Cardiac muscle cell (in vitro differentiated cells and primary cell): ENCODE results near the gene BLOC1S6. TPM values are rescaled to one million over a fixed set of nuclear protein-coding genes. Genes with fewer than 3 reads are reported as not detected.

ENCODE experiments used
- DNase-seq, 2 donors: peaks; one replicate each; pipeline versions ENCODE4 v3.0.0 to v3.0.0-alpha.2; 2010 to 2017; ENCODE audit warnings: low read depth in 1 of 2, low spot score in 1 of 2
- H3K27ac ChIP-seq: fragments of 200-600 bp; sonication (generic); 2 replicates; pipeline ENCODE4 v1.5.1; 2016
- H3K27me3 ChIP-seq: fragments of 200-600 bp; sonication (generic); 2 replicates; pipeline ENCODE4 v1.6.0; 2016; ENCODE audit warnings: control low read depth
- H3K36me3 ChIP-seq: fragments of 200-600 bp; sonication (generic); 2 replicates; pipeline ENCODE4 v1.5.1; 2016; ENCODE audit warnings: control low read depth
- H3K4me1 ChIP-seq: fragments of 200-600 bp; sonication (generic); 2 replicates; pipeline ENCODE4 v1.8.1; 2017; ENCODE audit warnings: low read depth, mild to moderate bottlenecking, mixed run types
- H3K4me3 ChIP-seq: fragments of 200-600 bp; sonication (generic); 2 replicates; pipeline ENCODE4 v1.5.1; 2016; ENCODE audit warnings: mild to moderate bottlenecking
- H3K9me3 ChIP-seq: fragments of 200-600 bp; sonication (generic); 2 replicates; pipeline ENCODE4 v1.5.1; 2017; ENCODE audit warnings: low read depth, mild to moderate bottlenecking, control low read depth
- polyA plus RNA-seq: library from polyadenylated mRNA; unstranded; fragments of >200 nt; fragmentation: Nextera tagmentation; extraction: Ambion mirVana; gene quantifications from 2 replicates; pipeline ENCODE4 v1.2.1, GENCODE V29; 2016
- total RNA-seq: library from RNA; depleted of rRNA; stranded (reverse); fragments of >200 nt; gene quantifications from 2 replicates; pipeline ENCODE4 v1.2.3, GENCODE V29; 2016
- TF ChIP-seq, protein P1 (sequence below): IDR thresholded peaks from 2 replicates; pipeline ENCODE4 v1.5.1; 2012; ENCODE audit warnings: low read depth, mild to moderate bottlenecking, low read length

BLOC1S6 gene
- total and polyA plus RNA-seq, 2 experiments from 2014 or later, result 30.4 to 44.4 TPM

DNA sequence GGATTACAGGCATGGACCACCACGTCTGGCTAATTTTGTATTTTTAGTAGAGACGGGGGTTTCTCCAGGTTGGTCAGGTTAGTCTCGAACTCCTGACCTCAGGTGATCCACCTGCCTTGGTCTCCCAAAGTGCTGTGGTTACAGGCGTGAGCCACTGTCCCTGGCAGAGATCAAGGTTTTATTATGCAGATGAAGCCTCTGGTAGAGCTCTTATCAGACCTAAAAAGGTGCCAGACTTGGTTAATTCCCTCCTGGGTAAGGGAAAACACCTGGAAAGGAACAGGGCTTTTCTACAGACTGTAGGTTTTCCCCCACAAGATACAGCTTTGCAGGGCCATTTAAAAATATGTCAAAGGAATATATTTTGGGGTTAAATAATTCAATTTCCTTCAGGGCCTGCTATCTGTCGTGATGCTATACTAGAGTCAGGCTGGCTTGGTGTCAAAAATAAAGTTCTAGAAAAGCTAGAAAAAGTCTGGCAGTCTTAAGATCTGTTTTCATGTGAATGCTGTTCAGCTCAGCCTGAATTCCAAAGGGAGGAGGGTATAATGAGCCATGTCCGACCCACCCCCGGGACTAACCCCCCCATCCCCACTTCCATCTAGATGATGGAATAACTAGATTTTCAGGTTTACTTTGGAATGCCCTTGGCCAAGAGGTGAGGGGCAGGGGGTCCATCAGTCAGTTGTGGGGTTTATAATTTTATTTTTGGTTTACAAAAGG is 1.9 kb upstream of the BLOC1S6 start:
- H3K4me3 ChIP-seq, result no peak overlapping the region
- H3K27ac ChIP-seq, result no peak overlapping the region
- H3K4me1 ChIP-seq, result peaks cover 7% of the 10 kb centered on the region
- TF ChIP-seq, protein P1, sequence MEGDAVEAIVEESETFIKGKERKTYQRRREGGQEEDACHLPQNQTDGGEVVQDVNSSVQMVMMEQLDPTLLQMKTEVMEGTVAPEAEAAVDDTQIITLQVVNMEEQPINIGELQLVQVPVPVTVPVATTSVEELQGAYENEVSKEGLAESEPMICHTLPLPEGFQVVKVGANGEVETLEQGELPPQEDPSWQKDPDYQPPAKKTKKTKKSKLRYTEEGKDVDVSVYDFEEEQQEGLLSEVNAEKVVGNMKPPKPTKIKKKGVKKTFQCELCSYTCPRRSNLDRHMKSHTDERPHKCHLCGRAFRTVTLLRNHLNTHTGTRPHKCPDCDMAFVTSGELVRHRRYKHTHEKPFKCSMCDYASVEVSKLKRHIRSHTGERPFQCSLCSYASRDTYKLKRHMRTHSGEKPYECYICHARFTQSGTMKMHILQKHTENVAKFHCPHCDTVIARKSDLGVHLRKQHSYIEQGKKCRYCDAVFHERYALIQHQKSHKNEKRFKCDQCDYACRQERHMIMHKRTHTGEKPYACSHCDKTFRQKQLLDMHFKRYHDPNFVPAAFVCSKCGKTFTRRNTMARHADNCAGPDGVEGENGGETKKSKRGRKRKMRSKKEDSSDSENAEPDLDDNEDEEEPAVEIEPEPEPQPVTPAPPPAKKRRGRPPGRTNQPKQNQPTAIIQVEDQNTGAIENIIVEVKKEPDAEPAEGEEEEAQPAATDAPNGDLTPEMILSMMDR, result no peak
- DNase-seq, result peak in 1 of 2 donors; percentile 6
- no peaks in the 10 kb centered on the region for H3K27me3 ChIP-seq
- H3K9me3 ChIP-seq, result no peaks in the 10 kb centered on the region
- no peaks in the 10 kb centered on the region for H3K36me3 ChIP-seq

DNA sequence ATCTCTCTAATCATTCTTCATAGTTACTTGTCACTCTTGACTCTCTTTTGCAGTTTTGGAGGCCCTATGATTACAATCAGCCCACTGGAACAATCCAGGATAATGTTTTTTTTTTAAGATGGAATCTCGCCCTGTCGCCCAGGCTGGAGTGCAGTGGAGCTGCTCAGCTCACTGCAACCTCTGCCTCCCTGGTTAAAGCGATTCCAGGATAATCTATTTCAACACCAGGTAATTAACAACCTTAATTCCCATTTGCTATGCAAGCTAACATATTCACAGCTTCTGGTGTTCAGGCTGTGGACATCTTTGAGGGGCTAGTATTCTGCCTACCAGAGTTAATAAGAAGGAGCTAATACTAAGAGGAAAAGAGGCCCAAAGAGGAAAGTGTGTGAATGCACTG is 1.1 kb upstream of the BLOC1S6 start:
- Histone ChIP-seq H3K27ac (peak overlapping the region; percentile 99), H3K9me3 (no peaks in the 10 kb centered on the region), H3K27me3 (no peaks in the 10 kb centered on the region), H3K4me1 (peaks cover 7% of the 10 kb centered on the region), H3K4me3 (peak overlapping the region; percentile 85), H3K36me3 (no peaks in the 10 kb centered on the region)
- TF ChIP-seq, protein P1, result no peak
- peak in 1 of 2 donors; percentile 5 for DNase-seq

DNA sequence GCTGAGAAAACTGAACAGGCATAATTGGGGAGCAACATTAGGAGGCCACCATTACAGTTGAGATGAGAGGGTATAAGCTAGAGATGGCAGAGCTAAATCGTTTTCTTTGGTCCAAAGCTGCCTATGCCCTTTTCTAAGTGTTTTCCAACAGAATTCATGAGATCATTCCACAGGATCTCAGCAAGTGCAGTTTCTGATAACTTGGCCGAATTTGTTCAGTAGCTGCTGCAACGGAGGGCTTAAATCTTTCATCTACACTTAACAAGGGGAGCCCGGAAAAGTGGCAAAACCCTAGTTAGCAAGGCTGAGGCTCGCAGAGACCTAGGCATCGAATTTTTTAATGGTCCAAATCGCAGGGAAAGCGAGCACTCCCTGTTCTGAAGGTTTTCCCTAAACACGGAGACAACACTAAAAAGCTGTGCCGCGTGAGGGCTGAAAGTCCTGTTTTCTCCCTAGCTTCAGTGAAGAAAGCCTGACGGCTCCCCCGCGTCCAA is 531 bp upstream of the BLOC1S6 start:
- Histone ChIP-seq H3K27ac (peak overlapping the region; percentile 99), H3K4me3 (peak overlapping the region; percentile 85), H3K36me3 (no peaks in the 10 kb centered on the region), H3K27me3 (no peaks in the 10 kb centered on the region), H3K9me3 (no peaks in the 10 kb centered on the region), H3K4me1 (peaks cover 7% of the 10 kb centered on the region)
- no peak for DNase-seq
- TF ChIP-seq, protein P1, result no peak

DNA sequence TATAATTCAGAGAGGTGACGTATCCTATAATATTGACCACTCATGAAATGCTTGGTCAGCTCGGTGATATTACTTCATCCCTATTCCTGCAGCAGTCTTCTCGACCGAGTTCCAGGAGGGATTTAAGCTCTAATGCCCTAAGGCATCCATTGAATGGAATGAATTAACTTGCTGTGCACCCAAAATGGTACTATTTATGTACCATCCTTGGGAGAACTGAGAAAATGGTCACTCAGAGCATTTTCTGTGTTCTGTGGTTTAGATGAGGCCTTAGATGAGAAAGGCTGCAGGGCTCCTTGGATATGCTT is 638 bp downstream of the BLOC1S6 start:
- Histone ChIP-seq H3K27ac (peak overlapping the region; percentile 99), H3K27me3 (no peaks in the 10 kb centered on the region), H3K9me3 (no peaks in the 10 kb centered on the region), H3K36me3 (no peaks in the 10 kb centered on the region), H3K4me1 (peaks cover 7% of the 10 kb centered on the region), H3K4me3 (peak overlapping the region; percentile 85)
- TF ChIP-seq, protein P1, result no peak
- no peak for DNase-seq

DNA sequence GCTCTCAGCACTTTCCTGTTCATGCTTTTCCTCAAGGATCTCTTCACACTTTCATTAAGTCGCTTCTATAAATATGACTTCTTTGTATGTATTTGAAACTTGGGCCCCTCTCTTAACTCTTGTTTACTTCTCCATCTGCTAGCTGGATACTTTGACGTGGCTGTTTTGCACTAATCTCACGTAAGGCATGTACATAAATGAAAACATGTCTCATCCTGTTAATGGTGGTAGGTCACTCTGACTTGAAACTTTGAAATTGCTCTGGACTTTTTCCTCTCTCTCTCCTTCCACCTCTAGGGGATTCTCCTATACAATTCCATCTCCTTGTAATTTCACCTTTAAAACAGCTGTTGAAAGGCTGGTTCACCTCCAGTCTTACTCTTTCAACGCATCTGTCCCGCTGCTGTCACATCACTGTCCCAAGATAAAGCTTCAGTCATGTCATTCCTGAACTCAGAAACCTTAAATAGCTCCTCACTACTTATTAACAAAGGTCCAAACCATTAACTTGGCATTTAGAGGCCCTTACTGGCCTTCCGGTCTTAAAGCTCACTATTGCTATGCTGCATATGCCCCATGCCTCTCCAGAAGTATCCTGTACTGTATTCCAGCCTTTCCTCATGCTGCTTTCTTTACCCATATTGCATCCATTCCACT is 1.2 kb downstream of the BLOC1S6 start:
- TF ChIP-seq, protein P1, result no peak
- H3K27ac ChIP-seq, result peak overlapping the region; percentile 99

More for the DNA sequence above, 1.2 kb downstream of the BLOC1S6 start:
- Histone ChIP-seq H3K4me1 (peaks cover 7% of the 10 kb centered on the region), H3K27me3 (no peaks in the 10 kb centered on the region), H3K9me3 (no peaks in the 10 kb centered on the region), H3K4me3 (peak overlapping the region; percentile 85), H3K36me3 (no peaks in the 10 kb centered on the region)
- DNase-seq, result peak in 1 of 2 donors; percentile 12
